Measurements from ENCODE around the gene TNFRSF13B. TPM values are rescaled to one million over a fixed set of nuclear protein-coding genes. Genes with fewer than 3 reads are reported as not detected.

TNFRSF13B gene
- total RNA-seq, 4 donors from 2014 or later: 9.2 TPM; not detected in 3

DNA sequence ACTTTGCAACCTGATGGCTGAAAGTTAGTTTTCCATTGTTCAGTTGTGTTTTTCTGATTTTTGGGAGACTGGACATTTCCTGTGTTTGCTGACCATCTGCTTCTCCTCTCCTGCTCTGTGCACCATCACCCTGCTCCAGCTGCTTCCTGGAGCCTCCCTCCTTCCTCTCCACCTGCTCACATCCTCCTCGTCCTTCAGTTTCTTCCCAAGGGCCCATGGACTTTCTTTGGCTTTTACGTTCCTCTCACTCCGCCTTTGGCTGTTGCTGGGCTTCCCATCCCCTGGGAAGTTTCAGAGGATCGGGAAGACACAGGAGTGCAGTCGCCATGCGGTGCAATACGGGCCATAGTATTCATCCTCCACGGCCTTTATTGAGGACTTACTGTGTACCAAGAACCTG is 61.6 kb downstream of the TNFRSF13B start:
- Histone ChIP-seq H3K27ac (no peak overlapping the region), H3K27me3 (peaks cover 3% of the 10 kb centered on the region), H3K36me3 (no peaks in the 10 kb centered on the region), H3K9me3 (no peaks in the 10 kb centered on the region), H3K4me3 (no peak overlapping the region), H3K4me1 (no peaks in the 10 kb centered on the region)
- in situ Hi-C loops (cut with MboI; ENCODE audit: low pct_ligation_motif_present in 1 of 4, low pct_unique_long_range_greater_than_20kb in 1 of 4, low sequenced_read_pairs in 3 of 4) (no loop called here), intact Hi-C loops (cut with DNase I; ENCODE audit: low total_unique reads) (no loop called here)
- TF ChIP-seq, protein P1, sequence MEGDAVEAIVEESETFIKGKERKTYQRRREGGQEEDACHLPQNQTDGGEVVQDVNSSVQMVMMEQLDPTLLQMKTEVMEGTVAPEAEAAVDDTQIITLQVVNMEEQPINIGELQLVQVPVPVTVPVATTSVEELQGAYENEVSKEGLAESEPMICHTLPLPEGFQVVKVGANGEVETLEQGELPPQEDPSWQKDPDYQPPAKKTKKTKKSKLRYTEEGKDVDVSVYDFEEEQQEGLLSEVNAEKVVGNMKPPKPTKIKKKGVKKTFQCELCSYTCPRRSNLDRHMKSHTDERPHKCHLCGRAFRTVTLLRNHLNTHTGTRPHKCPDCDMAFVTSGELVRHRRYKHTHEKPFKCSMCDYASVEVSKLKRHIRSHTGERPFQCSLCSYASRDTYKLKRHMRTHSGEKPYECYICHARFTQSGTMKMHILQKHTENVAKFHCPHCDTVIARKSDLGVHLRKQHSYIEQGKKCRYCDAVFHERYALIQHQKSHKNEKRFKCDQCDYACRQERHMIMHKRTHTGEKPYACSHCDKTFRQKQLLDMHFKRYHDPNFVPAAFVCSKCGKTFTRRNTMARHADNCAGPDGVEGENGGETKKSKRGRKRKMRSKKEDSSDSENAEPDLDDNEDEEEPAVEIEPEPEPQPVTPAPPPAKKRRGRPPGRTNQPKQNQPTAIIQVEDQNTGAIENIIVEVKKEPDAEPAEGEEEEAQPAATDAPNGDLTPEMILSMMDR (IDR thresholded peaks at IDR 0.05): no peak
- TF ChIP-seq EP300 (IDR thresholded peaks at IDR 0.05; ENCODE audit: low read depth) (no peak), POLR2AphosphoS5 (IDR thresholded peaks at IDR 0.05) (no peak), POLR2A (IDR thresholded peaks at IDR 0.05) (no peak)
- WGBS, 2 donors (ENCODE audit: low coverage in 1 of 2): 68% methylated on average over 8 of the region's 8 CpGs; no CpG with 5 or more reads in 1 of the 2 donors
- peak; percentile 1 for DNase-seq

DNA sequence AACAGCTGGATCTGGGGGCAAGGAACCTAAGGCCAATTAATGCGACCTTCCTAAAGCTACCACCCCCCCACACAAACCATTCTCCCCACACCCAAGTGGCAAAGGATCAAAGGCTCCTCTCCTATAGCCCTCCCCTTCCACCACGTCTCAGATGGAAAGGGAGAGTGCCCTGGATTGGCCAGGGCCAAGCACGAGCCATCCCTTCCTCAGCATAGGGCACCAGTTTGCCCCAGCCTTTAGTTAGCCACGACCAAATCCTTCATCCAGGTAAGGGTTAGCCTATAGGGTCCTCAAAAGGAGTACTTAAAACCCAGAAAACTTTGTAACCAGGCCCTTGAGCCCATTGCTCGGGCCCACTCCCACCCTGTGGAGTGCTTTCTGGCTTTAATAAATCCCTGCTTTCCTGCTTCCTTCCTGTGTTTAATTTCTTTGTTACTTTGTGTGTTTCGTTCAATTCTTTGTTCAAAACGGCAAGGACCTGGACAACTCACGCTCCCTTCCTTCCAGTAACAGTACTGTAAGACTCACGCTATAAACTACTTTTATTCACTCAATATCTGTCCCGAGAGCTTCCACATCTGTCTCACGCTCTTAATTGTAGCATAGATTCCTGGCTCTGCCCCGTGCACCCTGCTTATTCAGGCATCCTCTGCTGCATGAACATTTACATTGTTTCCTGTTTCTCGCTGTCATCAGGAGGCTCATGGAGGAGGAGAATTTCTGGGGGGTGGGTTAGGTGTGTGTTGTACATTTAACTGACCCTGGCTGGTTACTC is 62.3 kb downstream of the TNFRSF13B start:
- Histone ChIP-seq H3K27me3 (peaks cover 3% of the 10 kb centered on the region), H3K4me3 (no peak overlapping the region), H3K27ac (no peak overlapping the region), H3K36me3 (no peaks in the 10 kb centered on the region), H3K9me3 (no peaks in the 10 kb centered on the region), H3K4me1 (no peaks in the 10 kb centered on the region)
- TF ChIP-seq EP300 (IDR thresholded peaks at IDR 0.05; ENCODE audit: low read depth): no peak
- TF ChIP-seq POLR2A (IDR thresholded peaks at IDR 0.05): no peak
- in situ Hi-C loops (cut with MboI; ENCODE audit: low pct_ligation_motif_present in 1 of 4, low pct_unique_long_range_greater_than_20kb in 1 of 4, low sequenced_read_pairs in 3 of 4): no loop called here
- DNase-seq: no peak
- intact Hi-C loops (cut with DNase I; ENCODE audit: low total_unique reads): no loop called here
- 51 to 59% methylated on average over 8 to 13 of the region's 13 CpGs for WGBS, 2 donors (ENCODE audit: low coverage in 1 of 2)

DNA sequence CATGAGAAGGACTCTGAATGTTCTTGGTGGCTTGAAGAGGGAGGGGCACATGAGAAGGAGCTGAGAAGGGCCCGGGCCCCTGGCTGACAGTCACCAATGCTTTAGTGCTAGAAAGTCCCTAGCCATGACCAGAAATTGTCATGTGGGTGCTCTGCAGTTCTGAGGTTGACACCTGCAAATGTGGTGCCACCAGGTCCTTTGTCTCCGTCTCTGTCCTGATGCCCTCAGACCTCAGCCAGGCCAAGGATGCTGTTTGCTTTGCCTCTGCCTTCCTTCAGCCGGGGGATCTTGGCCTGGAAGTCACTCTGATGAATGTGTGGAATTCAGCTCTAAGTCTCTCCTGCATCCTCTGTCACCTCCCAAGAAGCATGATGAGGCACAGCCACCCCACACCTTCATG is 63.6 kb downstream of the TNFRSF13B start:
- intact Hi-C loops (cut with DNase I; ENCODE audit: low total_unique reads): no loop called here
- peaks cover 3% of the 10 kb centered on the region for H3K27me3 ChIP-seq
- TF ChIP-seq POLR2AphosphoS5 (IDR thresholded peaks at IDR 0.05) (no peak), EP300 (IDR thresholded peaks at IDR 0.05; ENCODE audit: low read depth) (no peak), POLR2A (IDR thresholded peaks at IDR 0.05) (no peak)
- TF ChIP-seq, protein P1 (IDR thresholded peaks at IDR 0.05): no peak
- H3K9me3 ChIP-seq: no peaks in the 10 kb centered on the region
- DNase-seq: no peak
- in situ Hi-C loops (cut with MboI; ENCODE audit: low pct_ligation_motif_present in 1 of 4, low pct_unique_long_range_greater_than_20kb in 1 of 4, low sequenced_read_pairs in 3 of 4): no loop called here
- 86 to 96% methylated on average over 1 to 3 of the region's 3 CpGs for WGBS, 2 donors (ENCODE audit: low coverage in 1 of 2)
- no peak overlapping the region for H3K27ac ChIP-seq
- H3K36me3 ChIP-seq: no peaks in the 10 kb centered on the region
- H3K4me1 ChIP-seq: no peaks in the 10 kb centered on the region
- no peak overlapping the region for H3K4me3 ChIP-seq

DNA sequence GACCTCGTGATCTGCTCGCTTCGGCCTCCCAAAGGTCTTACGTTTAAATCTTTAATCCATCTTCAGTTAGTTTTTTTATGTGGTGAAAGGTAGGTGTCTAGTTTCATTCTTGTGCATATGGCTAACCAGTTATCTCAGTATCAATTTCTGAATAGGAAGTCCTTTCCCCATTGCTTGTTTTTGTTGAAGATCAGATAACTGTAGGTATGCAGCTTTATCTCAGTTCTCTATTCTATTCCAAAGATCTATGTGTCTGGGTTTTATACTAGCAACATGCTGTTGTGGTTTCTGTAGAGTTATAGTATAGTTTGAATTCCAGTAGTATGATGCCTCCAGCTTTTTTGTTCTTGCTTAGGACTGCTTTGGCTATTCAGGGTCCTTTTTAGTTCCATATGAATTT is 65.2 kb downstream of the TNFRSF13B start:
- no peak overlapping the region for H3K27ac ChIP-seq
- WGBS, 2 donors (ENCODE audit: low coverage in 1 of 2): 68 to 85% methylated on average over 4 of the region's 4 CpGs
- TF ChIP-seq EP300 (IDR thresholded peaks at IDR 0.05; ENCODE audit: low read depth) (no peak), POLR2AphosphoS5 (IDR thresholded peaks at IDR 0.05) (no peak), POLR2A (IDR thresholded peaks at IDR 0.05) (no peak)
- TF ChIP-seq, protein P1 (IDR thresholded peaks at IDR 0.05): no peak
- no peak for DNase-seq
- H3K36me3 ChIP-seq: no peaks in the 10 kb centered on the region
- H3K4me1 ChIP-seq: no peaks in the 10 kb centered on the region
- intact Hi-C loops (cut with DNase I; ENCODE audit: low total_unique reads) (no loop called here), in situ Hi-C loops (cut with MboI; ENCODE audit: low pct_ligation_motif_present in 1 of 4, low pct_unique_long_range_greater_than_20kb in 1 of 4, low sequenced_read_pairs in 3 of 4) (no loop called here)
- no peak overlapping the region for H3K4me3 ChIP-seq
- no peaks in the 10 kb centered on the region for H3K9me3 ChIP-seq
- peaks cover 8% of the 10 kb centered on the region for H3K27me3 ChIP-seq
